Astrocyte (in vitro differentiated cells and primary cell): Measurements from ENCODE around the gene VENTX. TPM values are rescaled to one million over a fixed set of nuclear protein-coding genes. Genes with fewer than 3 reads are reported as not detected.
A peak's percentile ranks its signal among the peaks of the same experiment; 100 is the strongest.

Source experiments
- DNase-seq: peaks from one replicate; pipeline ENCODE4 v3.0.0-alpha.2; 2010; ENCODE audit warnings: low read depth
- FAIRE-seq: peaks from 2 replicates; lab custom pipeline; 2011; peaks lifted over from hg19 to GRCh38; lab: Jason Lieb, UNC
- H2AFZ ChIP-seq: 2 replicates; pipeline ENCODE4 v1.6.0; 2012; ENCODE audit warnings: low read depth, low read length, inconsistent platforms
- H3K27ac ChIP-seq: 2 replicates; pipeline ENCODE4 v1.5.1; 2011; ENCODE audit warnings: low read depth, low read length, inconsistent platforms
- H3K27me3 ChIP-seq: 2 replicates; pipeline ENCODE4 v1.6.0; 2011; ENCODE audit warnings: low read length, inconsistent platforms; ENCODE audit not compliant: insufficient read depth
- H3K36me3 ChIP-seq: 2 replicates; pipeline ENCODE4 v1.5.1; 2011; ENCODE audit warnings: low read length, inconsistent platforms; ENCODE audit not compliant: insufficient read depth
- H3K4me1 ChIP-seq: 2 replicates; pipeline ENCODE4 v1.5.1; 2011; ENCODE audit warnings: low read length, inconsistent platforms; ENCODE audit not compliant: insufficient read depth
- H3K4me2 ChIP-seq: 2 replicates; pipeline ENCODE4 v1.6.0; 2012; ENCODE audit warnings: low read length, inconsistent platforms
- H3K4me3 ChIP-seq: 2 replicates; pipeline ENCODE4 v1.5.1; 2011; ENCODE audit warnings: low read depth, mild to moderate bottlenecking, low read length, inconsistent platforms; ENCODE audit not compliant: insufficient read depth
- H3K79me2 ChIP-seq: 2 replicates; pipeline ENCODE4 v1.6.0; 2012; ENCODE audit warnings: mild to moderate bottlenecking, low read length, inconsistent platforms; ENCODE audit not compliant: insufficient read depth
- H3K9ac ChIP-seq: 2 replicates; pipeline ENCODE4 v1.6.0; 2012; ENCODE audit warnings: mild to moderate bottlenecking, low read length, inconsistent platforms
- H3K9me3 ChIP-seq: 2 replicates; pipeline ENCODE4 v1.5.1; 2012; ENCODE audit warnings: low read depth, mild to moderate bottlenecking, low read length, inconsistent platforms; ENCODE audit not compliant: insufficient read depth
- H4K20me1 ChIP-seq: 2 replicates; pipeline ENCODE4 v1.6.0; 2012; ENCODE audit warnings: low read length, inconsistent platforms; ENCODE audit not compliant: insufficient read depth
- H3K27ac Mint-ChIP-seq: one replicate; pipeline ENCODE4 v1.8.0; 2021; ENCODE audit warnings: mild to moderate bottlenecking, mixed read lengths; ENCODE audit not compliant: unreplicated experiment
- H3K27me3 Mint-ChIP-seq: one replicate; pipeline ENCODE4 v1.8.0; 2021; ENCODE audit warnings: low read depth, mixed read lengths; ENCODE audit not compliant: unreplicated experiment
- H3K36me3 Mint-ChIP-seq: one replicate; pipeline ENCODE4 v1.8.0; 2021; ENCODE audit warnings: low read depth, mixed read lengths; ENCODE audit not compliant: unreplicated experiment
- H3K4me1 Mint-ChIP-seq: one replicate; pipeline ENCODE4 v1.8.0; 2021; ENCODE audit warnings: low read depth, mixed read lengths; ENCODE audit not compliant: unreplicated experiment
- H3K4me3 Mint-ChIP-seq: one replicate; pipeline ENCODE4 v1.8.0; 2021; ENCODE audit warnings: mild to moderate bottlenecking, moderate library complexity, mixed read lengths; ENCODE audit not compliant: unreplicated experiment
- H3K9me3 Mint-ChIP-seq: one replicate; pipeline ENCODE4 v1.8.0; 2021; ENCODE audit warnings: mild to moderate bottlenecking, mixed read lengths; ENCODE audit not compliant: unreplicated experiment
- EZH2 ChIP-seq: IDR thresholded peaks from 2 replicates; pipeline ENCODE4 v1.6.1; 2012; ENCODE audit warnings: mild to moderate bottlenecking, low read length, inconsistent platforms; ENCODE audit not compliant: insufficient read depth
- total RNA-seq: library from RNA; stranded (reverse); gene quantifications from 2 replicates; pipeline ENCODE4 v1.2.1, GENCODE V29; 2021
- TF ChIP-seq, protein P1 (sequence below): IDR thresholded peaks from 2 replicates; pipeline ENCODE4 v1.5.1; 2011; ENCODE audit warnings: low read depth, mild to moderate bottlenecking, inconsistent platforms, low read length, moderate library complexity; ENCODE audit not compliant: insufficient read depth

Gene VENTX
- total RNA-seq, 1 donor from 2014 or later, result 0.11 TPM

GRCh38 chr10:133281084-133281483, 43.4 kb downstream of the VENTX start:
- Histone ChIP-seq H3K36me3 (peaks cover 11% of the 10 kb centered on the region), H3K9me3 (no peaks in the 10 kb centered on the region), H4K20me1 (peaks cover 32% of the 10 kb centered on the region), H3K4me1 (peaks cover 17% of the 10 kb centered on the region), H3K27ac (no peak overlapping the region), H3K79me2 (no peaks in the 10 kb centered on the region), H3K4me3 (no peak overlapping the region), H3K4me2 (no peak overlapping the region), H3K9ac (no peak overlapping the region), H2AFZ (no peak overlapping the region), H3K27me3 (no peaks in the 10 kb centered on the region)
- DNase-seq (no peak), FAIRE-seq (no peak)
- peaks cover 7% of the 10 kb centered on the region for H3K36me3 Mint-ChIP-seq
- no peaks in the 10 kb centered on the region for H3K9me3 Mint-ChIP-seq
- H3K27ac Mint-ChIP-seq, result no peak overlapping the region
- H3K27me3 Mint-ChIP-seq, result peaks cover under 1% of the 10 kb centered on the region
- no peak overlapping the region for H3K4me3 Mint-ChIP-seq
- H3K4me1 Mint-ChIP-seq, result peaks cover 15% of the 10 kb centered on the region
- TF ChIP-seq, protein P1, sequence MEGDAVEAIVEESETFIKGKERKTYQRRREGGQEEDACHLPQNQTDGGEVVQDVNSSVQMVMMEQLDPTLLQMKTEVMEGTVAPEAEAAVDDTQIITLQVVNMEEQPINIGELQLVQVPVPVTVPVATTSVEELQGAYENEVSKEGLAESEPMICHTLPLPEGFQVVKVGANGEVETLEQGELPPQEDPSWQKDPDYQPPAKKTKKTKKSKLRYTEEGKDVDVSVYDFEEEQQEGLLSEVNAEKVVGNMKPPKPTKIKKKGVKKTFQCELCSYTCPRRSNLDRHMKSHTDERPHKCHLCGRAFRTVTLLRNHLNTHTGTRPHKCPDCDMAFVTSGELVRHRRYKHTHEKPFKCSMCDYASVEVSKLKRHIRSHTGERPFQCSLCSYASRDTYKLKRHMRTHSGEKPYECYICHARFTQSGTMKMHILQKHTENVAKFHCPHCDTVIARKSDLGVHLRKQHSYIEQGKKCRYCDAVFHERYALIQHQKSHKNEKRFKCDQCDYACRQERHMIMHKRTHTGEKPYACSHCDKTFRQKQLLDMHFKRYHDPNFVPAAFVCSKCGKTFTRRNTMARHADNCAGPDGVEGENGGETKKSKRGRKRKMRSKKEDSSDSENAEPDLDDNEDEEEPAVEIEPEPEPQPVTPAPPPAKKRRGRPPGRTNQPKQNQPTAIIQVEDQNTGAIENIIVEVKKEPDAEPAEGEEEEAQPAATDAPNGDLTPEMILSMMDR, result no peak
- TF ChIP-seq EZH2, result no peak

GRCh38 chr10:133281628-133282372, 44.1 kb downstream of the VENTX start:
- Mint-ChIP-seq H3K27ac (no peak overlapping the region), H3K36me3 (peaks cover 7% of the 10 kb centered on the region), H3K9me3 (no peaks in the 10 kb centered on the region), H3K4me3 (no peak overlapping the region), H3K27me3 (no peaks in the 10 kb centered on the region), H3K4me1 (peaks cover 15% of the 10 kb centered on the region)
- Histone ChIP-seq H3K27ac (no peak overlapping the region), H3K9ac (no peak overlapping the region), H3K79me2 (no peaks in the 10 kb centered on the region), H2AFZ (no peak overlapping the region), H3K9me3 (no peaks in the 10 kb centered on the region), H3K4me3 (no peak overlapping the region), H3K27me3 (no peaks in the 10 kb centered on the region), H3K4me1 (peaks cover 17% of the 10 kb centered on the region), H3K4me2 (no peak overlapping the region), H4K20me1 (peaks cover 38% of the 10 kb centered on the region), H3K36me3 (peaks cover 14% of the 10 kb centered on the region)
- no peak for DNase-seq
- no peak for TF ChIP-seq EZH2
- TF ChIP-seq, protein P1, result no peak
- FAIRE-seq, result no peak

GRCh38 chr10:133282846-133283390, 45.3 kb downstream of the VENTX start:
- FAIRE-seq, result no peak
- Histone ChIP-seq H3K9me3 (no peaks in the 10 kb centered on the region), H3K4me3 (no peak overlapping the region), H2AFZ (no peak overlapping the region), H4K20me1 (peaks cover 34% of the 10 kb centered on the region), H3K27me3 (no peaks in the 10 kb centered on the region), H3K27ac (no peak overlapping the region), H3K79me2 (no peaks in the 10 kb centered on the region), H3K36me3 (peaks cover 14% of the 10 kb centered on the region), H3K9ac (no peak overlapping the region), H3K4me2 (no peak overlapping the region), H3K4me1 (peaks cover 14% of the 10 kb centered on the region)
- no peaks in the 10 kb centered on the region for H3K9me3 Mint-ChIP-seq
- H3K4me1 Mint-ChIP-seq, result peaks cover 10% of the 10 kb centered on the region
- no peak overlapping the region for H3K4me3 Mint-ChIP-seq
- DNase-seq, result no peak
- H3K36me3 Mint-ChIP-seq, result peaks cover 7% of the 10 kb centered on the region
- no peaks in the 10 kb centered on the region for H3K27me3 Mint-ChIP-seq
- TF ChIP-seq, protein P1, result no peak
- TF ChIP-seq EZH2, result no peak
- peak overlapping the region; percentile 4 for H3K27ac Mint-ChIP-seq
